BLaER1 treated with 17β-estradiol and CSF1 and Interleukin-3, amounts not matched to agents 10 nM and 100 nM (cell line): ENCODE results near the gene KDM4C.

Experiments used
- H3K27ac ChIP-seq, 11 experiments: shearing (Covaris generic); formaldehyde crosslinking; 2 replicates each; pipeline ENCODE4 v1.8.1; 2022
- H3K27me3 ChIP-seq, 11 experiments: shearing (Covaris generic); formaldehyde crosslinking; 2 replicates each; pipeline ENCODE4 v1.8.1; 2022
- H3K36me3 ChIP-seq, 11 experiments: shearing (Covaris generic); formaldehyde crosslinking; 2 replicates each; pipeline ENCODE4 v1.8.1; 2022
- H3K4me1 ChIP-seq, 10 experiments: shearing (Covaris generic); formaldehyde crosslinking; 2 replicates each; pipeline ENCODE4 v1.8.1; 2022
- H3K4me2 ChIP-seq, 11 experiments: shearing (Covaris generic); formaldehyde crosslinking; 2 replicates each; pipeline ENCODE4 v1.8.1; 2022
- H3K4me3 ChIP-seq, 10 experiments: shearing (Covaris generic); formaldehyde crosslinking; 2 replicates each; pipeline ENCODE4 v1.8.1; 2022
- H3K9ac ChIP-seq, 11 experiments: shearing (Covaris generic); formaldehyde crosslinking; 2 replicates each; pipeline ENCODE4 v1.8.1; 2022
- H3K9me3 ChIP-seq, 11 experiments: shearing (Covaris generic); formaldehyde crosslinking; replicated peaks in 1 of 11; 2 replicates each; pipeline ENCODE4 v1.8.1; 2022
- H4K20me1 ChIP-seq, 11 experiments: shearing (Covaris generic); formaldehyde crosslinking; 2 replicates each; pipeline ENCODE4 v1.8.1; 2022
- Cebpa-rat ChIP-seq, 11 experiments: shearing (Covaris generic); IDR thresholded peaks; 2 replicates each; pipeline ENCODE4 v1.8.1; 2022

The KDM4C gene

GRCh38 chr9:7201196-7201595 is 443.4 kb downstream of the KDM4C start:
- Histone ChIP-seq H4K20me1 (no peaks in the 10 kb centered on the region), H3K36me3 (no peaks in the 10 kb centered on the region), H3K27ac (no peak overlapping the region), H3K4me2 (no peak overlapping the region), H3K9me3 (no peaks in the 10 kb centered on the region), H3K9ac (no peak overlapping the region), H3K4me3 (no peak overlapping the region), H3K27me3 (no peaks in the 10 kb centered on the region), H3K4me1 (no peaks in the 10 kb centered on the region)
- no peak for TF ChIP-seq Cebpa-rat (IDR thresholded peaks at IDR 0.05)

DNA sequence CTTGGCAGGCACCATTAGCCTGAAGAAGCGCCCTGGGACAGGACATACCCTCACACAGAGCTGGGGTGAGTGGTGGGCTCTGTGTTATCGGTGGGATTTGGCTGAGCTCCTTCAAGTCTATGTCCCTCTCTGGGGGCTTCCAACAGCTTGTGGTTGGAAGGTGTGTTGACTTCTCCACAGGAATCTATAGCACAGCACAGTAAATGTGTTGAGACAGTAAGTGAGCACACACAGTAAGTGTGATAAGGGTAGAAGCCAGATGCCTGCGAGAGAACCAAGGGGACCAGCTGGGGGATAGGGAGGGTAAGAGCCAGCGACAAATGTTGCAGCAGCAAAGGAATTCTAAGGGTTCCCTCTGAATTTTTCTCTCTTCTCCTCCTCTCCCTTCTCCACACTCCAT is 448.0 kb downstream of the KDM4C start:
- Histone ChIP-seq H3K4me3 (no peak overlapping the region), H3K36me3 (no peaks in the 10 kb centered on the region), H4K20me1 (no peaks in the 10 kb centered on the region), H3K27me3 (0 out of 22 replicates have a peak, but pooled peaks cover 0 to 4% (median 0%) of the 10 kb centered on the region in 11 experiments), H3K4me2 (no peak overlapping the region), H3K27ac (no peak overlapping the region), H3K9me3 (no peaks in the 10 kb centered on the region), H3K9ac (no peak overlapping the region), H3K4me1 (no peaks in the 10 kb centered on the region)
- TF ChIP-seq Cebpa-rat (IDR thresholded peaks at IDR 0.05) = no peak

GRCh38 chr9:7206221-7206758 is 448.5 kb downstream of the KDM4C start:
- Histone ChIP-seq H3K36me3 (no peaks in the 10 kb centered on the region), H3K4me2 (no peak overlapping the region), H3K4me1 (no peaks in the 10 kb centered on the region), H4K20me1 (no peaks in the 10 kb centered on the region), H3K27me3 (peaks cover 0 to 5% (median 0%) of the 10 kb centered on the region in 11 experiments; a peak in 1 of 22 replicates), H3K9me3 (no peaks in the 10 kb centered on the region), H3K9ac (no peak overlapping the region), H3K27ac (no peak overlapping the region), H3K4me3 (no peak overlapping the region)
- no peak for TF ChIP-seq Cebpa-rat (IDR thresholded peaks at IDR 0.05)

DNA sequence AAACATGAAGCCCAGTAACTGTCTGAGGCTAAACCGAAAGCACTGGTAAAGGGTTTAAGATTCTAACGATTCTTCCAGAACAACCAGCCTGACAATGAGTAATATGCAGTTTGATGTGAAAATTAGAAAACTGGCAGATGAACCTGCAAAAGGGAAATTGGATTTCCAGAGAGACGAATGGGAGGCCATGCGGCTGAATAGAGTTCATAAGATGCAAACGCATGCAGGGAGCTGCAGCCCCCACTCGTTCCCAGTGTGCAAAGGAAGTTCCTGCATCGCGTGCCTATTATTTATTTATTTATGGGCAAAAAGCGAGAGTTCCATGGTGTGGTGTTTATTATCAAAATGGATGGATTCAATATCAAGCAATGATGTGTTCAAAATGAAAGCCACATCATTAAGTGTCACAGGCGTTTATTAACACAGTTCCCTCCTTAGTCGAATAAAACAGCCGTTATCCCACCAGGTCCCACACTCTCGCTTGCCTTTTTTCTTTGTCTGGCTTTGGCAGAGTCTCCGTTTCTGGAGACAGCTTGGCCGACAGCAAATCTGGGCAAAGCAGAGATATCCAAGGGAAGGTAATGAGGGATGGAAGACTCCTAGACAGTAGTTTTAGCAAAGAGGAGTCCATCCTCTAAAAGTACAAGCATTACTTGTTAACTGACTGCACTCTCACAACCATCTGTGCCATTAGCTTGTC is 451.4 kb downstream of the KDM4C start:
- Histone ChIP-seq H3K4me2 (no peak overlapping the region), H3K4me3 (no peak overlapping the region), H4K20me1 (no peaks in the 10 kb centered on the region), H3K27ac (no peak overlapping the region), H3K27me3 (peaks cover 0 to 19% (median 4%) of the 10 kb centered on the region in 11 experiments; a peak in 11 of 22 replicates), H3K9me3 (no peaks in the 10 kb centered on the region), H3K36me3 (no peaks in the 10 kb centered on the region), H3K4me1 (no peaks in the 10 kb centered on the region), H3K9ac (no peak overlapping the region)
- TF ChIP-seq Cebpa-rat (IDR thresholded peaks at IDR 0.05) = no peak

DNA sequence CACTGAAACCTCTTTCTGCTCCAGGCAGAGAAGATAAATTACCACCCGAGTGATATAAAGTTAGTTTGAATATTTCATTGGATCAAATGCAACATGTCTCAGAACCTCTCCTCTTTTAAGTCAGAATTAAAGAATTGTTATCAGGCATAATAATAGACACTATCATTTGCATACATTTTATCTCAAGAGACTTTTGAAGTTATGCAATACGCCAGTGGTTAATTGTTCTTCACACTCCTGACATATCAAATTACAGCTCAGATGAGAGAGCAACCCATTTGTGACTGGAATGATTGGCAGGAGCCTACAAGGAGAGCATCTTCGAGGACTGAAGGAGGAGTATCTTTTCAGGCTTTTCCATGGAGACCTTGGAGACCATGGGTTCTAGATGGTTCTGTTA is 452.2 kb downstream of the KDM4C start:
- Histone ChIP-seq H3K4me3 (no peak overlapping the region), H3K27me3 (peaks cover 0 to 19% (median 12%) of the 10 kb centered on the region in 11 experiments; a peak in 12 of 22 replicates), H3K27ac (no peak overlapping the region), H3K9me3 (no peaks in the 10 kb centered on the region), H3K36me3 (no peaks in the 10 kb centered on the region), H3K9ac (no peak overlapping the region), H4K20me1 (no peaks in the 10 kb centered on the region), H3K4me2 (no peak overlapping the region), H3K4me1 (no peaks in the 10 kb centered on the region)
- no peak for TF ChIP-seq Cebpa-rat (IDR thresholded peaks at IDR 0.05)

DNA sequence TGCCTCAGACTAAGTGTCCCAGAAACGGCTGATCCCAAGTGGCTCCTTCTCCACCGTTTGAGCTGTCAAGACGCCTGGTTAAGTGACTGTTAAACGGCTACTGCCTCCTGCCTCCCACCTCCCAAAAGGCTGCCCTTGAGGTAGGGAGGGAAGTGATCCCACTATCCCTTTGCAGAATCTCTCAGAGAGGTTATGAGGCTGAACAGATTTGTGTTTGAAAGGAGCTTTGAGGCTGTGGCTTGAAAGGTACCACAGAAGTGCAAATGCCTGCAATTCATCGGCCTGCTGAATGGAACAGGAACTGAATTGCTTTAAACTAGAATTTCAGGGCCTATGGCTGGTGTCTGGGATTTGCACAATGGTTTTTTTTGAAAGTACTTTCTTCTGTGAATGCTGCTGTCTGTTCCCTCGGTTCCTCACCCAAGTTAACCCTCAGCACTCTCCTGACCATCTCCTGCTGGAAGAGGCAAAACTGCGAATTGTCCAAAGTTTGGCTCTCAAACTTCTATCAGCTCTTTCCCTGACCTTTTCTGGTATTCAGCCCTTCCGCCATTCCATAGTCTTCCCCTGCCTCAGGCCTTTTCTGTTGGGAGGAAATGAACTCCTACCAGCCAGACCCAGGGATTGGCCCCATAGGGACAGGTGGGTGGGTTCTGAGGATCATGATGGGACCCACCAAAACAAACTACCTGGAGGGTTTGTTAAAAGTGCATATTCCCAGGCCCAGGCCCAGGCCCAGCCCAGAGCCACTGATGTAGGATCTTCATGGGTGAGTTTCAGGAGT is 453.3 kb downstream of the KDM4C start:
- Histone ChIP-seq H3K9me3 (no peaks in the 10 kb centered on the region), H3K4me1 (peaks cover 5 to 9% (median 7%) of the 10 kb centered on the region in 10 experiments), H4K20me1 (no peaks in the 10 kb centered on the region), H3K9ac (no peak overlapping the region), H3K27me3 (peaks cover 0 to 22% (median 12%) of the 10 kb centered on the region in 11 experiments; a peak in 12 of 22 replicates), H3K4me3 (no peak overlapping the region), H3K36me3 (no peaks in the 10 kb centered on the region), H3K27ac (no peak overlapping the region), H3K4me2 (no peak overlapping the region)
- no peak for TF ChIP-seq Cebpa-rat (IDR thresholded peaks at IDR 0.05)

DNA sequence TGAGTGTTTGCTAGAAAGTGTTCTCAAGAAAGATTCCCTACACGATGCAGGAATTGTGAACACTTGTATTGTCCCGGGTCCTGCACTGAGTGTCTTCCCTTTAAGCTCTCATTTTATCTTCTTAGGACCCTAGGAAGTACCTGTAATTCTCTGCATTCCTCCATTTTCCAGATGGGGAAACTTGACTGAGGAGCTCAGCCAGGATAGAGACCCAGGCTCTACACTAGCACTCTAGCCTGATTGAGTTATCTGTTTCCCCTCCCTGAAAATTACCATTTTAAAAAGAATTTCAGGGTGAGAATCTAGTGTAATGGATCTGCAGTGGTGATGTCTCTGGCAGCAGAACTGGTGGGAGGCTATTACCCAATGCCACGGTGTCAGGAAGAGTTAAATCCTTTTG is 453.9 kb downstream of the KDM4C start:
- H3K9me3 ChIP-seq = no peaks in the 10 kb centered on the region
- H3K4me3 ChIP-seq = no peak overlapping the region
- no peak overlapping the region for H3K27ac ChIP-seq
- TF ChIP-seq Cebpa-rat (IDR thresholded peaks at IDR 0.05) = no peak
- H3K4me2 ChIP-seq = no peak overlapping the region
- no peaks in the 10 kb centered on the region for H3K36me3 ChIP-seq
- H3K4me1 ChIP-seq = peaks cover 11 to 15% (median 13%) of the 10 kb centered on the region in 10 experiments
- H3K27me3 ChIP-seq = peaks cover 0 to 22% (median 12%) of the 10 kb centered on the region in 11 experiments; a peak in 12 of 22 replicates
- H4K20me1 ChIP-seq = no peaks in the 10 kb centered on the region
- no peak overlapping the region for H3K9ac ChIP-seq

DNA sequence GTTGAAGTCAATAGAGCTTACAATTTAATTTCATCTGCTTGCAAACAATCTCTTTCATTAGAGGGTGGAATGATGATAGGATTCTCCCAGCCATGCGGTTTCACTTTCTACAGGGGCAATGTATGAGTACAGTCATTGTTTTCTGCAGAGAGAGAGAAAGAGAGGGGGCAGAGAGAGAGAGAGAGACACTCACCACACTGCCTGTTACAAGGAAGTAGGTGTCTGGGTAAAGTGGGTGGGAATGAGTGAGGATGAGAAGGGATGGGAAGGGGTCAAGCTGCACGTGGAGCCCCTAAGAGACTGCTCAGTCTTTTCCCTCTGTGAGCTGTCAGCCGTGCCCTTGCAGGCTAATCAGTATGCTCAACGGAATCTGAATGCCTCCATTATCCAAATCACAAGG is 454.3 kb downstream of the KDM4C start:
- Histone ChIP-seq H4K20me1 (no peaks in the 10 kb centered on the region), H3K36me3 (no peaks in the 10 kb centered on the region), H3K27me3 (peaks cover 0 to 22% (median 12%) of the 10 kb centered on the region in 11 experiments; a peak in 12 of 22 replicates), H3K4me1 (peaks cover 15 to 19% (median 18%) of the 10 kb centered on the region in 10 experiments), H3K9ac (no peak overlapping the region), H3K27ac (no peak overlapping the region), H3K9me3 (no peaks in the 10 kb centered on the region), H3K4me3 (no peak overlapping the region), H3K4me2 (no peak overlapping the region)
- no peak for TF ChIP-seq Cebpa-rat (IDR thresholded peaks at IDR 0.05)
